Upper lobe of left lung (tissue), 6 donors: Measurements from ENCODE around the gene SMPD1. TPM values are rescaled to one million over a fixed set of nuclear protein-coding genes. Genes with fewer than 3 reads are reported as not detected.

ENCODE experiments used
- ATAC-seq, 2 donors: fragments of 200-7000 bp; cut with Tn5 transposase; one replicate each; pipeline ENCODE4 v1.9.1; 2022; ENCODE audit warnings: mild to moderate bottlenecking in 2 of 2, moderate library complexity in 2 of 2; ENCODE audit not compliant: low FRiP score in 2 of 2
- DNase-seq, 2 donors: peaks; one replicate each; pipeline ENCODE4 v3.0.0-alpha.2; 2019 to 2020
- H3K27ac ChIP-seq, 4 donors: fragments of 200-600 bp; sonication (generic); one replicate each; pipeline ENCODE4 v1.5.1; 2016 to 2019
- H3K27me3 ChIP-seq, 4 donors: fragments of 200-600 bp; sonication (generic); one replicate each; pipeline ENCODE4 v1.5.1; 2017 to 2019
- H3K36me3 ChIP-seq, 4 donors: fragments of 200-600 bp; sonication (generic); one replicate each; pipeline ENCODE4 v1.5.1; 2016 to 2019
- H3K4me1 ChIP-seq, 4 donors: fragments of 200-600 bp; sonication (generic); one replicate each; pipeline ENCODE4 v1.5.1; 2018 to 2019
- H3K4me3 ChIP-seq, 4 donors: fragments of 200-600 bp; sonication (generic); one replicate each; pipeline ENCODE4 v1.5.1; 2017 to 2019; ENCODE audit warnings: mild to moderate bottlenecking in 2 of 4, moderate library complexity in 1 of 4
- H3K9me3 ChIP-seq, 4 donors: fragments of 200-600 bp; sonication (generic); one replicate each; pipeline ENCODE4 v1.5.1; 2018 to 2019
- CTCF ChIP-seq, 6 experiments: fragments of 450-650 bp in 4 of 6; fragments of 200-600 bp in 2 of 6; sonication (generic) in 2 of 6; IDR thresholded peaks; one replicate each; pipeline ENCODE4 v1.5.1; 2016 to 2019; ENCODE audit warnings: antibody characterized with exemption in 6 of 6
- EP300 ChIP-seq, 4 donors: sonication (generic); formaldehyde crosslinking; IDR thresholded peaks; one replicate each; pipeline ENCODE4 v1.5.1; 2017; ENCODE audit warnings: antibody characterized with exemption in 4 of 4, control low read depth in 2 of 4
- POLR2A ChIP-seq, 4 donors: fragments of 450-650 bp; IDR thresholded peaks; one replicate each; pipeline ENCODE4 v1.5.1; 2016 to 2017; ENCODE audit warnings: antibody characterized with exemption in 4 of 4, mild to moderate bottlenecking in 2 of 4
- POLR2AphosphoS5 ChIP-seq, 2 donors: sonication (generic); formaldehyde crosslinking; IDR thresholded peaks; one replicate each; pipeline ENCODE4 v1.5.1; 2017; ENCODE audit warnings: antibody characterized with exemption in 2 of 2
- WGBS, 2 donors: methylation state at CpG; one replicate each; pipeline ENCODE4 v1.1.5; 2017 to 2018; 5-methylcytosine and 5-hydroxymethylcytosine counted together
- total RNA-seq, 6 donors: library from RNA; depleted of rRNA in 4 of 6; stranded (reverse); fragments of >200 nt in 4 of 6; gene quantifications; one replicate each; pipeline versions ENCODE4 v1.1.0 to v1.2.1, GENCODE V29; 2016 to 2021
- donor health status: DM: no; HTN: no; CAD: no; lungs with moderate emphysema.
- donor health status: DM: no; HTN: yes; CAD: no; lungs with severe emphysema.

Gene SMPD1
- total RNA-seq, 6 donors from 2014 or later: 25.3 to 62.9 (median 53.9) TPM

- no peaks in the 10 kb centered on the region for H3K27me3 ChIP-seq
- DNase-seq (no peak), ATAC-seq (no peak)
- H3K36me3 ChIP-seq: no peaks in the 10 kb centered on the region
- TF ChIP-seq EP300 (IDR thresholded peaks at IDR 0.05): no peak
- no peak for TF ChIP-seq CTCF (IDR thresholded peaks at IDR 0.05)
- no peak for TF ChIP-seq POLR2AphosphoS5 (IDR thresholded peaks at IDR 0.05)
- TF ChIP-seq POLR2A (IDR thresholded peaks at IDR 0.05): no peak
- H3K27ac ChIP-seq: no peak overlapping the region
- H3K4me3 ChIP-seq: no peak overlapping the region
- no peaks in the 10 kb centered on the region for H3K4me1 ChIP-seq
- H3K9me3 ChIP-seq: no peaks in the 10 kb centered on the region
These were observed 37.2 kb downstream of the SMPD1 start for GRCh38 chr11:6427516-6427915.

- DNase-seq: no peak
- WGBS, 2 donors: 85 to 94% methylated on average over 3 of the region's 3 CpGs
These were observed 41.6 kb downstream of the SMPD1 start for GRCh38 chr11:6431861-6432260.

GRCh38 chr11:6433998-6434660 is 43.9 kb downstream of the SMPD1 start:
- no peak for TF ChIP-seq POLR2A (IDR thresholded peaks at IDR 0.05)
- TF ChIP-seq EP300 (IDR thresholded peaks at IDR 0.05): no peak
- no peak for TF ChIP-seq CTCF (IDR thresholded peaks at IDR 0.05)
- TF ChIP-seq POLR2AphosphoS5 (IDR thresholded peaks at IDR 0.05): no peak
- Histone ChIP-seq H3K27me3 (no peaks in the 10 kb centered on the region), H3K4me1 (peaks cover 0 to 5% (median 0%) of the 10 kb centered on the region in 4 donors), H3K9me3 (no peaks in the 10 kb centered on the region), H3K4me3 (no peak overlapping the region), H3K27ac (no peak overlapping the region), H3K36me3 (no peaks in the 10 kb centered on the region)
- WGBS, 2 donors: 66 to 75% methylated on average over 5 of the region's 5 CpGs
- DNase-seq (no peak), ATAC-seq (no peak)

More at GRCh38 chr11:6431861-6432260, 41.6 kb downstream of the SMPD1 start:
- Histone ChIP-seq H3K36me3 (no peaks in the 10 kb centered on the region), H3K4me3 (no peak overlapping the region), H3K4me1 (no peaks in the 10 kb centered on the region), H3K9me3 (no peaks in the 10 kb centered on the region), H3K27ac (no peak overlapping the region), H3K27me3 (no peaks in the 10 kb centered on the region)
- TF ChIP-seq CTCF (IDR thresholded peaks at IDR 0.05) (no peak), POLR2A (IDR thresholded peaks at IDR 0.05) (no peak), EP300 (IDR thresholded peaks at IDR 0.05) (no peak), POLR2AphosphoS5 (IDR thresholded peaks at IDR 0.05) (no peak)
- ATAC-seq: no peak

- DNase-seq (no peak), ATAC-seq (no peak)
- 86 to 91% methylated on average over 8 to 12 of the region's 12 CpGs for WGBS, 2 donors
These were observed 47.1 kb downstream of the SMPD1 start for GRCh38 chr11:6437423-6437822.

More at GRCh38 chr11:6437423-6437822, 47.1 kb downstream of the SMPD1 start:
- no peak for TF ChIP-seq POLR2A (IDR thresholded peaks at IDR 0.05)
- TF ChIP-seq POLR2AphosphoS5 (IDR thresholded peaks at IDR 0.05): no peak
- TF ChIP-seq EP300 (IDR thresholded peaks at IDR 0.05): no peak
- TF ChIP-seq CTCF (IDR thresholded peaks at IDR 0.05): no peak
- no peaks in the 10 kb centered on the region for H3K27me3 ChIP-seq
- peaks cover 0 to 6% (median 3%) of the 10 kb centered on the region in 4 donors for H3K4me1 ChIP-seq
- no peak overlapping the region for H3K4me3 ChIP-seq
- no peak overlapping the region for H3K27ac ChIP-seq
- H3K36me3 ChIP-seq: no peaks in the 10 kb centered on the region
- H3K9me3 ChIP-seq: no peaks in the 10 kb centered on the region
